GM23338 (cell line): ENCODE data around the gene MATK. TPM values are rescaled to one million over a fixed set of nuclear protein-coding genes. Genes with fewer than 3 reads are reported as not detected.

Experiments used
- ATAC-seq: fragments of 200-7000 bp; cut with Tn5 transposase; 3 replicates; pipeline ENCODE4 v1.9.1; 2020
- DNase-seq: peaks from one replicate; pipeline ENCODE4 v3.0.0-alpha.2; 2015; ENCODE audit warnings: low spot score
- H2AFZ ChIP-seq: fragments of 200-600 bp; sonication (generic); 2 replicates; pipeline ENCODE4 v1.8.0; 2016; ENCODE audit warnings: antibody characterized with exemption, mild to moderate bottlenecking, moderate library complexity
- H3F3A ChIP-seq: fragments of 200-600 bp; sonication (generic); replicated peaks from 2 replicates; pipeline ENCODE4 v1.8.0; 2017; ENCODE audit warnings: antibody characterized with exemption, mixed run types, low read depth
- H3K27ac ChIP-seq: fragments of 200-600 bp; sonication (generic); 2 replicates; pipeline ENCODE4 v1.6.1; 2016; ENCODE audit warnings: low read depth
- H3K27me3 ChIP-seq: fragments of 200-600 bp; sonication (generic); 2 replicates; pipeline ENCODE4 v1.8.0; 2016; ENCODE audit warnings: mild to moderate bottlenecking, mixed run types, moderate library complexity; ENCODE audit not compliant: insufficient read depth
- H3K36me3 ChIP-seq: fragments of 200-600 bp; sonication (generic); 2 replicates; pipeline ENCODE4 v1.8.0; 2016; ENCODE audit warnings: mild to moderate bottlenecking; ENCODE audit not compliant: insufficient read depth
- H3K4me1 ChIP-seq: fragments of 200-600 bp; sonication (generic); 2 replicates; pipeline ENCODE4 v1.8.0; 2016; ENCODE audit warnings: mild to moderate bottlenecking, moderate library complexity; ENCODE audit not compliant: insufficient read depth
- H3K4me2 ChIP-seq: fragments of 200-600 bp; sonication (generic); 2 replicates; pipeline ENCODE4 v1.7.1; 2017; ENCODE audit warnings: mixed run types
- H3K4me3 ChIP-seq: fragments of 200-600 bp; sonication (generic); 2 replicates; pipeline ENCODE4 v1.6.1; 2016; ENCODE audit warnings: mixed run types
- H3K79me2 ChIP-seq: fragments of 200-600 bp; sonication (generic); replicated peaks from 2 replicates; pipeline ENCODE4 v1.8.0; 2017; ENCODE audit warnings: mild to moderate bottlenecking; ENCODE audit not compliant: insufficient read depth
- H3K9me2 ChIP-seq: fragments of 200-600 bp; sonication (generic); 2 replicates; pipeline ENCODE4 v1.8.0; 2017; ENCODE audit not compliant: insufficient read depth
- H4K20me1 ChIP-seq: fragments of 200-600 bp; sonication (generic); replicated peaks from 2 replicates; pipeline ENCODE4 v1.8.0; 2017; ENCODE audit warnings: mild to moderate bottlenecking; ENCODE audit not compliant: insufficient read depth
- H3K27ac Mint-ChIP-seq: 2 replicates; pipeline ENCODE4 v1.8.0; 2020; ENCODE audit warnings: inconsistent platforms, mild to moderate bottlenecking, moderate library complexity, mixed read lengths
- H3K27me3 Mint-ChIP-seq: 3 replicates; pipeline ENCODE4 v1.8.0; 2022; ENCODE audit warnings: low read depth, mild to moderate bottlenecking, moderate library complexity, mixed read lengths, inconsistent platforms; ENCODE audit not compliant: insufficient read depth, poor library complexity
- H3K36me3 Mint-ChIP-seq: 3 replicates; pipeline ENCODE4 v1.8.0; 2021; ENCODE audit warnings: low read depth, mild to moderate bottlenecking, inconsistent platforms, moderate library complexity, mixed read lengths
- H3K4me1 Mint-ChIP-seq: 3 replicates; pipeline ENCODE4 v1.8.0; 2020; ENCODE audit warnings: mild to moderate bottlenecking, inconsistent platforms, mixed read lengths
- H3K4me3 Mint-ChIP-seq: 3 replicates; pipeline ENCODE4 v1.8.0; 2021; ENCODE audit warnings: moderate library complexity, mild to moderate bottlenecking, inconsistent platforms, mixed read lengths
- H3K9me3 Mint-ChIP-seq: 3 replicates; pipeline ENCODE4 v1.8.0; 2020; ENCODE audit warnings: moderate library complexity, mild to moderate bottlenecking, inconsistent platforms, mixed read lengths
- ETS1 ChIP-seq: IDR thresholded peaks from 2 replicates; pipeline ENCODE4 v1.6.1; 2016; ENCODE audit warnings: antibody characterized with exemption
- EZH2 ChIP-seq: fragments of 200-600 bp; sonication (generic); IDR thresholded peaks from one replicate; pipeline ENCODE4 v1.8.0; 2017; ENCODE audit warnings: antibody characterized with exemption, mild to moderate bottlenecking, low read depth; ENCODE audit not compliant: unreplicated experiment
- EZH2phosphoT487 ChIP-seq: fragments of 200-600 bp; sonication (generic); IDR thresholded peaks from one replicate; pipeline ENCODE4 v1.8.1; 2018; ENCODE audit warnings: antibody characterized with exemption; ENCODE audit not compliant: unreplicated experiment
- POLR2AphosphoS5 ChIP-seq: IDR thresholded peaks from 2 replicates; pipeline ENCODE4 v1.6.1; 2016; ENCODE audit warnings: antibody characterized with exemption, low read depth
- REST ChIP-seq: IDR thresholded peaks from one replicate; pipeline ENCODE4 v1.6.1; 2018; ENCODE audit warnings: antibody characterized with exemption; ENCODE audit not compliant: unreplicated experiment
- STAT1 ChIP-seq: IDR thresholded peaks from one replicate; pipeline ENCODE4 v1.6.1; 2016; ENCODE audit warnings: antibody characterized with exemption; ENCODE audit not compliant: unreplicated experiment
- long read RNA-seq: library from polyadenylated mRNA; unstranded; transcript quantifications from one replicate; pipeline ENCODE4 v2.0.0, GENCODE V29; 2020; ENCODE audit not compliant: unreplicated experiment
- polyA plus RNA-seq: library from polyadenylated mRNA; unstranded; fragments of >200 nt; fragmentation: Nextera tagmentation; extraction: Ambion mirVana; gene quantifications from 2 replicates; pipeline ENCODE4 v1.2.1, GENCODE V29; 2016
- total RNA-seq: library from RNA; depleted of rRNA; stranded (reverse); fragments of >200 nt; shearing (Covaris generic); gene quantifications from 2 replicates; pipeline ENCODE4 v1.2.3, GENCODE V29; 2014; rRNA removed

MATK gene
- total RNA-seq (21.4 and 30.3 TPM in 2 replicates), polyA plus RNA-seq (13.4 and 14.1 TPM in 2 replicates)
- long read RNA-seq, transcript MATK-201 (14 exons, 2,133 nt), result major isoform, 20 of 35 reads
- long read RNA-seq, partial matches to known transcripts, result 3 of 35 reads
- long read RNA-seq, other reads (novel, unspliced or antisense), result 7 of 35 reads

GRCh38 chr19:3785938-3786824, at the start of gene MATK:
MATK (minus strand) TSS chr19:3786381; CDS start chr19:3785135, 1,246 bp downstream.
- Histone ChIP-seq H3K79me2 (no peaks in the 10 kb centered on the region), H3K36me3 (peaks cover 4% of the 10 kb centered on the region; the same call in 1 of the 2 replicates), H3K27ac (no peak within 1 kb of the TSS), H3K4me3 (peak within 1 kb of the TSS; percentile 78), H3K4me2 (peak within 1 kb of the TSS; percentile 87), H3K9me2 (no peaks in the 10 kb centered on the region), H3F3A (no peaks in the 10 kb centered on the region), H3K27me3 (peaks cover 10% of the 10 kb centered on the region), H3K4me1 (no peaks in the 10 kb centered on the region; the same call in 1 of the 2 replicates), H2AFZ (peak within 1 kb of the TSS; percentile 92), H4K20me1 (no peaks in the 10 kb centered on the region)
- H3K4me3 Mint-ChIP-seq, result peak within 1 kb of the TSS; percentile 78
- H3K9me3 Mint-ChIP-seq, result peaks cover 18% of the 10 kb centered on the region
- peaks cover 21% of the 10 kb centered on the region for H3K27me3 Mint-ChIP-seq
- TF ChIP-seq POLR2AphosphoS5 (0 out of 2 replicates have a peak, but pooled peaks have one; percentile 24), EZH2 (no peak), STAT1 (no peak)
- H3K27ac Mint-ChIP-seq, result no peak within 1 kb of the TSS
- DNase-seq (peak; percentile 74), ATAC-seq (peak; percentile 53)
- H3K36me3 Mint-ChIP-seq, result peaks cover 28% of the 10 kb centered on the region
- H3K4me1 Mint-ChIP-seq, result peaks cover 8% of the 10 kb centered on the region

GRCh38 chr19:3835055-3835435, 48.9 kb upstream of the MATK start:
- Histone ChIP-seq H4K20me1 (no peaks in the 10 kb centered on the region), H3K27ac (no peak overlapping the region), H3K4me3 (no peak overlapping the region), H3K4me2 (no peak overlapping the region), H3K9me2 (no peaks in the 10 kb centered on the region), H2AFZ (no peak overlapping the region), H3K79me2 (no peaks in the 10 kb centered on the region), H3K36me3 (no peaks in the 10 kb centered on the region), H3K27me3 (no peaks in the 10 kb centered on the region), H3K4me1 (no peaks in the 10 kb centered on the region), H3F3A (0 out of 2 replicates have a peak, but pooled peaks cover 3% of the 10 kb centered on the region)
- Mint-ChIP-seq H3K36me3 (no peaks in the 10 kb centered on the region), H3K4me3 (no peak overlapping the region), H3K4me1 (no peaks in the 10 kb centered on the region), H3K9me3 (peaks cover 17% of the 10 kb centered on the region), H3K27me3 (peaks cover 2% of the 10 kb centered on the region), H3K27ac (no peak overlapping the region)
- ATAC-seq (no peak), DNase-seq (no peak)
- TF ChIP-seq EZH2phosphoT487 (no peak), POLR2AphosphoS5 (no peak), REST (no peak), ETS1 (no peak)
